IMR-90 (cell line): ENCODE data around the gene ZNF821. TPM values are rescaled to one million over a fixed set of nuclear protein-coding genes. Genes with fewer than 3 reads are reported as not detected.

ENCODE experiments used
- ATAC-seq: fragments of 200-7000 bp; cut with Tn5 transposase; 2 replicates; pipeline ENCODE4 v1.9.1; 2020; ENCODE audit warnings: low read depth, mild to moderate bottlenecking, moderate library complexity
- BruUV-seq: library from RNA; stranded (reverse); fragments of 400-500 nt; replicated peaks from 2 replicates; lab custom pipeline; 2021; lab: Mats Ljungman, UMichigan
- CTCF ChIA-PET: fragments of 300-600 bp; formaldehyde crosslinking; extraction: SDS; loops from one replicate; lab custom pipeline; 2021; ENCODE audit warnings: antibody characterized with exemption; lab: Yijun Ruan, JAX
- POLR2A ChIA-PET: fragments of 300-600 bp; sonication (Branson Sonifier 250); formaldehyde crosslinking; loops from one replicate; lab custom pipeline; 2022; ENCODE audit warnings: antibody characterized with exemption; ENCODE audit not compliant: unreplicated experiment; lab: Charles Lee
- DNase-seq: peaks from one replicate; pipeline ENCODE4 v3.0.0; 2013
- H2AFZ ChIP-seq: replicated peaks from 2 replicates; pipeline ENCODE3; 2013; ENCODE audit warnings: low read length, mild to moderate bottlenecking; ENCODE audit not compliant: poor library complexity
- H2AK5ac ChIP-seq: 2 replicates; pipeline ENCODE4 v1.6.1; 2013; ENCODE audit warnings: low read depth, low read length, inconsistent platforms
- H2AK9ac ChIP-seq: replicated peaks from 2 replicates; pipeline ENCODE3; 2013; ENCODE audit warnings: mild to moderate bottlenecking, low read depth, low read length, moderate library complexity; ENCODE audit not compliant: poor library complexity
- H2BK120ac ChIP-seq: 2 replicates; pipeline ENCODE4 v1.6.1; 2013; ENCODE audit warnings: low read depth, low read length, inconsistent platforms
- H2BK15ac ChIP-seq: 3 replicates; pipeline ENCODE4 v1.6.1; 2013; ENCODE audit warnings: low read depth, low read length, inconsistent platforms
- H2BK20ac ChIP-seq: 2 replicates; pipeline ENCODE4 v1.6.1; 2013; ENCODE audit warnings: low read depth, mild to moderate bottlenecking, inconsistent platforms, low read length, moderate library complexity
- H2BK5ac ChIP-seq: 2 replicates; pipeline ENCODE4 v1.6.1; 2013; ENCODE audit warnings: mild to moderate bottlenecking, low read depth, low read length, inconsistent platforms; ENCODE audit not compliant: poor library complexity, severe bottlenecking
- H3K14ac ChIP-seq: replicated peaks from 2 replicates; pipeline ENCODE4 v1.6.1; 2013; ENCODE audit warnings: low read depth, low read length, inconsistent platforms
- H3K18ac ChIP-seq: 2 replicates; pipeline ENCODE4 v1.6.1; 2013; ENCODE audit warnings: low read depth, low read length, control low read depth
- H3K23ac ChIP-seq: 2 replicates; pipeline ENCODE4 v1.6.1; 2013; ENCODE audit warnings: low read depth, low read length, inconsistent platforms
- H3K27ac ChIP-seq: 2 replicates; pipeline ENCODE4 v1.5.1; 2013; ENCODE audit warnings: mild to moderate bottlenecking, control low read depth, low read length; ENCODE audit not compliant: insufficient read depth
- H3K27me3 ChIP-seq: 2 replicates; pipeline ENCODE4 v1.6.1; 2013; ENCODE audit warnings: low read length; ENCODE audit not compliant: control insufficient read depth, insufficient read depth
- H3K36me3 ChIP-seq: 2 replicates; pipeline ENCODE4 v1.6.1; 2013; ENCODE audit warnings: low read length, mixed read lengths; ENCODE audit not compliant: control insufficient read depth, insufficient read depth
- H3K4ac ChIP-seq: 2 replicates; pipeline ENCODE4 v1.6.1; 2013; ENCODE audit warnings: low read depth, low read length, inconsistent platforms
- H3K4me1 ChIP-seq: 2 replicates; pipeline ENCODE4 v1.6.1; 2013; ENCODE audit warnings: low read length, mixed read lengths; ENCODE audit not compliant: control insufficient read depth, insufficient read depth
- H3K4me2 ChIP-seq: 2 replicates; pipeline ENCODE4 v1.6.1; 2013; ENCODE audit warnings: low read depth, mild to moderate bottlenecking, control low read depth, low read length, moderate library complexity
- H3K4me3 ChIP-seq: 2 replicates; pipeline ENCODE4 v1.5.1; 2013; ENCODE audit warnings: low read depth, mild to moderate bottlenecking, control low read depth, low read length, moderate library complexity; ENCODE audit not compliant: insufficient read depth
- H3K56ac ChIP-seq: 2 replicates; pipeline ENCODE4 v1.6.1; 2013; ENCODE audit warnings: low read length, inconsistent platforms; ENCODE audit not compliant: insufficient read depth; ENCODE audit errors: extremely low read depth
- H3K79me1 ChIP-seq, 2 experiments: 2 replicates each; pipeline ENCODE4 v1.6.1; 2013; ENCODE audit warnings: low read length in 2 of 2, inconsistent platforms in 1 of 2, low read depth in 1 of 2
- H3K9ac ChIP-seq: 2 replicates; pipeline ENCODE4 v1.6.1; 2013; ENCODE audit warnings: low read depth, low read length, control low read depth
- H3K9me1 ChIP-seq: 2 replicates; pipeline ENCODE4 v1.6.1; 2013; ENCODE audit warnings: low read length, inconsistent platforms; ENCODE audit not compliant: insufficient read depth
- H3K9me3 ChIP-seq: 2 replicates; pipeline ENCODE4 v1.6.1; 2013; ENCODE audit warnings: low read length; ENCODE audit not compliant: control insufficient read depth, insufficient read depth
- H4K20me1 ChIP-seq: 2 replicates; pipeline ENCODE4 v1.6.1; 2013; ENCODE audit warnings: low read length, inconsistent platforms; ENCODE audit not compliant: insufficient read depth
- H4K5ac ChIP-seq: 2 replicates; pipeline ENCODE4 v1.6.1; 2013; ENCODE audit warnings: mild to moderate bottlenecking, low read depth, low read length, control low read depth
- H4K8ac ChIP-seq, 2 experiments: 2 replicates each; pipeline ENCODE4 v1.6.1; 2013; ENCODE audit warnings: low read depth in 2 of 2, low read length in 2 of 2, control low read depth in 1 of 2, inconsistent platforms in 1 of 2
- H4K91ac ChIP-seq: 2 replicates; pipeline ENCODE4 v1.6.1; 2013; ENCODE audit warnings: low read depth, low read length, inconsistent platforms; ENCODE audit not compliant: insufficient read depth
- BHLHE40 ChIP-seq: fragments of 150-350 bp; IDR thresholded peaks from 2 replicates; pipeline ENCODE4 v1.6.1; 2016; ENCODE audit warnings: mild to moderate bottlenecking, low read depth, low read length
- CEBPB ChIP-seq: IDR thresholded peaks from 2 replicates; pipeline ENCODE4 v1.6.1; 2012; ENCODE audit warnings: low read depth, low read length, improper control_type of control experiment
- CHD1 ChIP-seq: IDR thresholded peaks from 2 replicates; pipeline ENCODE4 v1.6.1; 2012; ENCODE audit warnings: low read depth, low read length, improper control_type of control experiment
- FOS ChIP-seq: fragments of 150-350 bp; IDR thresholded peaks from 2 replicates; pipeline ENCODE4 v1.6.1; 2016; ENCODE audit warnings: low read depth, low read length
- MAFK ChIP-seq: IDR thresholded peaks from 2 replicates; pipeline ENCODE4 v1.6.1; 2012; ENCODE audit warnings: low read depth, low read length, improper control_type of control experiment
- MAZ ChIP-seq: IDR thresholded peaks from 2 replicates; pipeline ENCODE4 v1.6.1; 2012; ENCODE audit warnings: low read depth, mild to moderate bottlenecking, low read length, improper control_type of control experiment, moderate library complexity, borderline replicate concordance
- MXI1 ChIP-seq: IDR thresholded peaks from 2 replicates; pipeline ENCODE4 v1.6.1; 2012; ENCODE audit warnings: low read depth, mild to moderate bottlenecking, low read length, moderate library complexity, borderline replicate concordance
- POLR2A ChIP-seq: IDR thresholded peaks from 2 replicates; pipeline ENCODE4 v1.6.1; 2012; ENCODE audit warnings: mild to moderate bottlenecking, low read depth, low read length
- RAD21 ChIP-seq: IDR thresholded peaks from 2 replicates; pipeline ENCODE4 v1.6.1; 2012; ENCODE audit warnings: low read length, improper control_type of control experiment
- RCOR1 ChIP-seq: IDR thresholded peaks from 2 replicates; pipeline ENCODE4 v1.6.1; 2012; ENCODE audit warnings: mild to moderate bottlenecking, low read length, improper control_type of control experiment; ENCODE audit not compliant: insufficient replicate concordance
- RFX5 ChIP-seq: IDR thresholded peaks from 2 replicates; pipeline ENCODE4 v1.8.0; 2012; ENCODE audit warnings: low read depth, mild to moderate bottlenecking, low read length, moderate library complexity
- SMC3 ChIP-seq: fragments of 150-350 bp; IDR thresholded peaks from 2 replicates; pipeline ENCODE4 v1.6.1; 2016; ENCODE audit warnings: low read depth, mild to moderate bottlenecking, antibody characterized with exemption, low read length, moderate library complexity
- USF2 ChIP-seq: fragments of 150-350 bp; IDR thresholded peaks from 2 replicates; pipeline ENCODE4 v1.6.1; 2017; ENCODE audit warnings: mild to moderate bottlenecking, antibody characterized with exemption, low read length, low read depth
- WGBS, 2 experiments: methylation state at CpG; one replicate each; pipeline versions ENCODE4 v1.1.5 to v1.1.7; 2013; ENCODE audit warnings: missing lambda C conversion rate in 2 of 2; ENCODE audit not compliant: insufficient read length in 1 of 2; ENCODE audit errors: extremely low coverage in 2 of 2; 5-methylcytosine and 5-hydroxymethylcytosine counted together
- dilution Hi-C: fragments of 300-500 bp; cut with HindIII; formaldehyde crosslinking; loops from one replicate; pipeline ENCODE4 v1.14.3; 2018; ENCODE audit warnings: low sequenced_read_pairs; ENCODE audit not compliant: unreplicated experiment
- in situ Hi-C: fragments of 300-500 bp; cut with MboI; formaldehyde crosslinking; loops from 3 replicates; pipeline ENCODE4 v1.14.3; 2019; ENCODE audit warnings: low sequenced_read_pairs, inconsistent platforms, mixed read lengths
- intact Hi-C: fragments of 100-400 bp; cut with micrococcal nuclease; formaldehyde crosslinking; loops from 2 replicates; pipeline ENCODE4 v1.10.0; 2022
- polyA plus RNA-seq, 3 experiments: library from polyadenylated mRNA; depleted of rRNA; stranded (reverse); fragments of >200 nt; gene quantifications; 2 replicates each; pipeline ENCODE4 v1.2.3, GENCODE V29; 2012; ENCODE audit warnings: low replicate concordance in 1 of 3
- total RNA-seq: library from RNA; depleted of rRNA; stranded (reverse); fragments of >200 nt; gene quantifications from 2 replicates; pipeline ENCODE4 v1.2.3, GENCODE V29; 2012

ZNF821 gene
- total and polyA plus RNA-seq, 2 of the 4 experiments (the other 2 are of a cell fraction): 5.9 to 6.0 TPM

- no peak overlapping the region for H4K91ac ChIP-seq
- CTCF ChIA-PET: interaction anchor here (0.7 kb wide), 1 partner anchor 65 kb away, joined by 3 read pairs; no protein-coding TSS in a partner anchor
- H3K27me3 ChIP-seq: no peaks in the 10 kb centered on the region
- 100% methylated on average over 2 of the region's 11 CpGs; no CpG with 5 or more reads in 1 of the 2 experiments for WGBS, 2 experiments
- no peak overlapping the region for H3K23ac ChIP-seq
- no peak overlapping the region for H3K14ac ChIP-seq
- BruUV-seq: no TSS peak
- H3K79me1 ChIP-seq: peaks cover 23 to 68% of the 10 kb centered on the region in 2 experiments
- H3K9me1 ChIP-seq: peaks cover 6% of the 10 kb centered on the region; the same call in 1 of the 2 replicates
- no peak overlapping the region for H2AK9ac ChIP-seq
- no peak overlapping the region for H3K18ac ChIP-seq
- no peak overlapping the region for H3K4me3 ChIP-seq
- no peak overlapping the region for H4K5ac ChIP-seq
- TF ChIP-seq CHD1: no peak
- TF ChIP-seq RAD21: no peak
- no peak for TF ChIP-seq MXI1
- no peak for TF ChIP-seq POLR2A
- no peak for TF ChIP-seq USF2
- no peak for TF ChIP-seq MAZ
- TF ChIP-seq SMC3: no peak
- no peak for TF ChIP-seq CEBPB
- TF ChIP-seq BHLHE40: no peak
- no peak for TF ChIP-seq RCOR1
- no peak for TF ChIP-seq MAFK
- TF ChIP-seq RFX5: no peak
- TF ChIP-seq FOS: no peak
- intact Hi-C loops: no loop called here
- H3K56ac ChIP-seq: no peak overlapping the region
- peak; percentile 57 for DNase-seq
- peaks cover 86% of the 10 kb centered on the region for H4K20me1 ChIP-seq
- dilution Hi-C loops: no loop called here
- POLR2A ChIA-PET: no interaction called here
- no peak overlapping the region for H2BK5ac ChIP-seq
- peaks cover 4% of the 10 kb centered on the region for H3K9me3 ChIP-seq
- no peak overlapping the region for H2BK20ac ChIP-seq
- no peak overlapping the region for H2BK120ac ChIP-seq
- H3K4ac ChIP-seq: no peak overlapping the region
- H2AK5ac ChIP-seq: no peak overlapping the region
- H2AFZ ChIP-seq: no peak overlapping the region
- H3K27ac ChIP-seq: no peak overlapping the region
- peaks cover 38% of the 10 kb centered on the region for H3K36me3 ChIP-seq
- no peak overlapping the region for H3K4me2 ChIP-seq
- no peak overlapping the region for H2BK15ac ChIP-seq
- in situ Hi-C loops: no loop called here
- no peak overlapping the region for H3K9ac ChIP-seq
- H4K8ac ChIP-seq: no peak overlapping the region
- ATAC-seq: peak; percentile 53; the same call in 1 of the 2 replicates
- H3K4me1 ChIP-seq: peaks cover 2% of the 10 kb centered on the region
These were observed 32.5 kb upstream of the ZNF821 start for GRCh38 chr16:71916397-71916920.
